ENCODE measurements around the gene FAM98B.

FAM98B gene

DNA sequence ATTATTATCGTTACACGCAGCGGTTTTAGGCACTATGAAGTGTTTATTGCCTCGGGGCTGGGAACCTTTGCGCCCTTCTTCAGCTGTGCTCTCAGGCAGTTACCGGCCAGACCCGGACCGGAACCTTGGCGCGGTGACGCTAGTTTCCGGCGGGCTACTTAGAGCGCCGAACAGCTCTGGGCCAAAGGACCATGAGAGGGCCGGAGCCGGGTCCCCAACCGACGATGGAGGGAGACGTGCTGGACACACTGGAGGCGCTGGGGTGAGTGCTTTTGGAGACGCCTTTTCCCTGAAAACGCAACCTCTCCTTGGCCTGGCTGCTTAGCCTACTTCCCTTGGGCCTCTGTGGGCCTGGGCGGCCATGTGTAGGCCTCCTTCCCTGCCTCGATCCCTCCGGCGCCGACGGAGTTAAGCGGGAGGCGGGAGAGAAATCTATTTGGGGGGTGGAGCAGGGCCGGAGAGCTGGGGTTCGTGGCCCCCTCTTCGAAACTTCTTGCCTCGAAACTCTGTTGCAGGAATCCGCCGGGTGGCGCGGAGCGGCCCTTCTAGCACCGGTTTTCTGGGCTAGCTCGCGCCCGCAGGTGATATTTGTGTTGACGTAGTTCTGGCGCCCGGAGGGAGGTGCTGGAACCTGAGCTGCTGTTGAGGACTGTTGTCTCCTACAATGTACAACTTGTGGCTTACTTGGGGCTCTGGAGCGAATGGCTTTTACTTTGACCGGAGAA is at the start of gene FAM98B:
TSS of gene FAM98B (plus strand) at position 157 of the 725 bp plus-strand sequence. CDS start at position 192, 35 bp downstream.
- TF ChIP-seq, protein P1, sequence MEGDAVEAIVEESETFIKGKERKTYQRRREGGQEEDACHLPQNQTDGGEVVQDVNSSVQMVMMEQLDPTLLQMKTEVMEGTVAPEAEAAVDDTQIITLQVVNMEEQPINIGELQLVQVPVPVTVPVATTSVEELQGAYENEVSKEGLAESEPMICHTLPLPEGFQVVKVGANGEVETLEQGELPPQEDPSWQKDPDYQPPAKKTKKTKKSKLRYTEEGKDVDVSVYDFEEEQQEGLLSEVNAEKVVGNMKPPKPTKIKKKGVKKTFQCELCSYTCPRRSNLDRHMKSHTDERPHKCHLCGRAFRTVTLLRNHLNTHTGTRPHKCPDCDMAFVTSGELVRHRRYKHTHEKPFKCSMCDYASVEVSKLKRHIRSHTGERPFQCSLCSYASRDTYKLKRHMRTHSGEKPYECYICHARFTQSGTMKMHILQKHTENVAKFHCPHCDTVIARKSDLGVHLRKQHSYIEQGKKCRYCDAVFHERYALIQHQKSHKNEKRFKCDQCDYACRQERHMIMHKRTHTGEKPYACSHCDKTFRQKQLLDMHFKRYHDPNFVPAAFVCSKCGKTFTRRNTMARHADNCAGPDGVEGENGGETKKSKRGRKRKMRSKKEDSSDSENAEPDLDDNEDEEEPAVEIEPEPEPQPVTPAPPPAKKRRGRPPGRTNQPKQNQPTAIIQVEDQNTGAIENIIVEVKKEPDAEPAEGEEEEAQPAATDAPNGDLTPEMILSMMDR (IDR thresholded peaks at IDR 0.05; ENCODE audit: low read depth, low read length, missing control alignments) = no peak
- H3K4me3 ChIP-seq (replicated peaks; ENCODE audit: low read depth, low read length) = peak within 1 kb of the TSS; percentile 96
- DNase-seq (ENCODE audit: extremely low read depth, low read depth) = peak; percentile 66

DNA sequence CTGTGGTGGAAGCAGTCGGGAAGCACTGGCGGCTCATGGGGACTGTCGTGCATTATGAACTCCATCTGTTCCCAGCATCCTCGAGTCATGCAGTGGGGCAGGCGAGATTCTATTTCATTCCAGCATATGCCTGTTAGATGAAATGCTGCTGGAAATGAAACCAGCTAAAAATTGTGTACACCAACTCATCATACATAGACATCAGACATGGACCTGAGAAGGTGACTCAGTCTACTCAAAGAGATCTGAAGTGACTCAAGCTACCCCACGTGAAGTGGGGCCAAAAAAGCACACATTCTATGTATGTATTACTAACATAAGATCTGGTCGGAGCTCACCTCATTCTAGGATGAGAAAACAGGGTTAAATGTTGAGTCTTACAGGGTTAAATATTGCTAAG is 47.5 kb upstream of the FAM98B start:
- TF ChIP-seq, protein P1 (IDR thresholded peaks at IDR 0.05; ENCODE audit: low read depth, low read length, missing control alignments) = no peak
- H3K4me3 ChIP-seq (replicated peaks; ENCODE audit: low read depth, low read length) = no peak overlapping the region
- DNase-seq (ENCODE audit: extremely low read depth, low read depth) = no peak

DNA sequence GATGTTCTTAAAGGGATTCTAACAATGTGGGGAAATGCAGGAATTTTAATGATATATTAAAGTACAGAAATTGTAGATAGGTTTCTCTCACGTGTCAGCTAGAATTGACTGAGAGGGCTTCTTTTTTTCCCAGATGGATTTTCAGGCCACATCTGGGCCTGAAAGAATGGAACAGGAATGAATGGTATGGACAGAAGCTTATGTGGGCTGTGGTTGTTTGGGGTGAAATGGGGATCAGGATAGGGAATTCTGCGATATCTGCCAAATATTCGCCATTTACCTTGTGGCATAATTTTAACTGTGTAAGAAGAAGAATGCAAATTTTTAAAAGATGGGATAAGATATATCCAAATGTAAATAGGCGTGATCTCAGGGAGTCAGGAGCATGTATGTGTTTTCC is 45.4 kb upstream of the FAM98B start:
- no peak for DNase-seq (ENCODE audit: extremely low read depth, low read depth)
- H3K4me3 ChIP-seq (replicated peaks; ENCODE audit: low read depth, low read length) = no peak overlapping the region
- TF ChIP-seq, protein P1 (IDR thresholded peaks at IDR 0.05; ENCODE audit: low read depth, low read length, missing control alignments) = no peak

DNA sequence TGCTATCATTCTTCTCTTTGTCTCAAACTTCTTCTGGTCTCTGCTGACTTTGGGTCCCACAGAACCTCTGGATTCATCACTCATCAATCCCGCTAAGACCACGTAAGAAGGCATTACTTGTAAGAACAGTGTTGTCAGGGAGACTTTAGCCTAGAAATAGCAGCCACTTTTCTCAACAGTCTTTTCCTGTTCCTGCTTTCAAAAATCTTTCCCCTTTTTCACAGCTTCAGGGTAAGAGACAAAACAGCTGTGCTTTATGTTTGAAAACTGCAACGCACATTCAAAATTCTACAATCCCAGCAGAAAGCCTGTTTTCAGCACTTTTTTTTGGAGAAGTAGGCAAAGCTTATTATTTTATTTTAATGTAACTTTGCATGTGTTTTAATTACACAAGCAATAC is 42.0 kb upstream of the FAM98B start:
- no peak overlapping the region for H3K4me3 ChIP-seq (replicated peaks; ENCODE audit: low read depth, low read length)
- TF ChIP-seq, protein P1 (IDR thresholded peaks at IDR 0.05; ENCODE audit: low read depth, low read length, missing control alignments) = no peak
- no peak for DNase-seq (ENCODE audit: extremely low read depth, low read depth)

DNA sequence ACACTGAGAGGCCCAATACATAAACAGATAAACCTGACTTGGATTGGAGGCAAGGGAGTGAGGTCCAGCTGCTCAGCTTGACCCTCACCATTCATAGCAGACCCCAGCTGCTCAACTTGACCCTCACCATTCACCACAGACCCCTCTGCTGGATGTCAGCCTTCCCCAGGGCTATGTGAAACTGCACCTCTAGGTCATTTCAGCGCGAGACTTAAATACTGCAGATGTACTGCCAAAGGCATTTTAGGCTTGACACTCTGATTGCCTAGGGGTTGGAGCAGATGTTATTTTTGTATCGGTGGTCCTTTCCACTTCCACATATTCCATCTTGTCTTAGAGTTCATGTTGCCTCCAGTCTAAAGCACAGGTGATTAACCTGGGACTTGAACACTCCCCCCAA is 41.5 kb upstream of the FAM98B start:
- H3K4me3 ChIP-seq (replicated peaks; ENCODE audit: low read depth, low read length) = no peak overlapping the region
- DNase-seq (ENCODE audit: extremely low read depth, low read depth) = no peak
- TF ChIP-seq, protein P1 (IDR thresholded peaks at IDR 0.05; ENCODE audit: low read depth, low read length, missing control alignments) = no peak

DNA sequence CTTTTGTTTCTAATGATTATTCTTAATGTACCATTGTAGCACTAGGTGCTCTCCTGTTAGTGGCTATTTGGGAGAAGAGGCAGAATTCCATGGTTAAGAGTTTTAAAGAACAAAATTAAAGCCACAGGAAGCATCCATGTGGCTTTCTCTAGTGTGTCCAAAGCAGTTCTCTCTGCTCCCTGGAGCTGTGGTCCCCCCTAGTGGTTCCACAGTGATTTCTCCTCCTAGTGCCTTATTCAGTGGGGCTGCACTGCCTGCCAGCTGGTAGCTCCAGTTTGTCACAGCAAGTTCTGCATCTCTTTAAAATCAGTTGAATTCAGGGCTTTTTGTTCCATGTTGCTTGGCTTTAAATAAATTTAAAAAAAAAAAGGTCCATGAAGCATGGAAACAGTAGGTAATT is 39.6 kb upstream of the FAM98B start:
- H3K4me3 ChIP-seq (replicated peaks; ENCODE audit: low read depth, low read length) = no peak overlapping the region
- TF ChIP-seq, protein P1 (IDR thresholded peaks at IDR 0.05; ENCODE audit: low read depth, low read length, missing control alignments) = peak; percentile 84
- DNase-seq (ENCODE audit: extremely low read depth, low read depth) = peak; percentile 52
